Measurements from ENCODE around the gene RUNX3. TPM values are rescaled to one million over a fixed set of nuclear protein-coding genes. Genes with fewer than 3 reads are reported as not detected.

The RUNX3 gene
- total RNA-seq, 1 donor from 2014 or later: 13.1 TPM

DNA sequence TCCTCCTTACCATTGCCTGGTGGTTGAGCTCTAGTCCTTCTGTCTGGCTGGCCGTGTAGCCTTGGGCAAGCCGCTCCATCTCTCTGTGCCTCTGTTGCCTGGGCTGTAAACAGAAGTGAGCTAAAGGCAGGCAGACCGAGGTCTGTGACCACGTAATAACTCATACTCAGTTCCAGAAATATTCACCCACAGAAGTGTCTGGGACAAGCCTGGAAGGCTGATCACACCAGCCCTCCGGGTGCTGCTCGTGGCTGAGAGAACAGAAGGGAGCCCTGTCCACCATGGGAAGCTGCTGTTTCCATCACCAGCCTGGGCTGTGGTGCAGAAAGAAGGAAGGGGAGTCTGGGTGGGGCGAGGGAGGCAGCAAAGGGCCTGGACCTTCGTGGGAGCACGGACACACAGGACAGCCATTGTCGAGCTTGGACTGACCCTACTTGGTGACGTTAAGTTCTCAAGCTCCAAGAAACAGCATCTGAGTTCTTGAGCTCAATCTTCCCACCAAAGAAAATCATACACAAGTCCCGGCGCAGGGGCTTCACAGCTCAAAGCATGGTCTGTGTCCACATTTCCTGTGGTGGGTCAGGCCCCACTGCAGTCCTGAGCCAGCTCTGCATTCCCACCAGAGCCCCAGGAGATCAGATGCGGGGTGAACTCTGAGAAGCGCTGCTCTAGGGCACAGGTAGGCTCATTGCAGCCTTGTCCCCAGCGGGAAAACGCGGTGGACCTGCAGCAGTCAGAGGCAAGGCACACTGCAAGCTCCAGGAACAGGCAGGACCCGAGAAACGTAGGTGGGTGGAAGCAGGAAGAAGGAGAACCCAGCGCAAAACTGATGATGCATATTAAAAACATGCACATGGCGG, 61.8 kb downstream of the RUNX3 start:
- no peak for ATAC-seq
- intact Hi-C loops (cut with DNase I): no loop called here
- Histone ChIP-seq H3K9me3 (no peaks in the 10 kb centered on the region), H3K36me3 (no peaks in the 10 kb centered on the region), H3K4me3 (no peak overlapping the region), H3K27me3 (peaks cover 5% of the 10 kb centered on the region), H3K27ac (no peak overlapping the region), H3K4me1 (no peaks in the 10 kb centered on the region)
- DNase-seq: no peak
- TF ChIP-seq, protein P1, sequence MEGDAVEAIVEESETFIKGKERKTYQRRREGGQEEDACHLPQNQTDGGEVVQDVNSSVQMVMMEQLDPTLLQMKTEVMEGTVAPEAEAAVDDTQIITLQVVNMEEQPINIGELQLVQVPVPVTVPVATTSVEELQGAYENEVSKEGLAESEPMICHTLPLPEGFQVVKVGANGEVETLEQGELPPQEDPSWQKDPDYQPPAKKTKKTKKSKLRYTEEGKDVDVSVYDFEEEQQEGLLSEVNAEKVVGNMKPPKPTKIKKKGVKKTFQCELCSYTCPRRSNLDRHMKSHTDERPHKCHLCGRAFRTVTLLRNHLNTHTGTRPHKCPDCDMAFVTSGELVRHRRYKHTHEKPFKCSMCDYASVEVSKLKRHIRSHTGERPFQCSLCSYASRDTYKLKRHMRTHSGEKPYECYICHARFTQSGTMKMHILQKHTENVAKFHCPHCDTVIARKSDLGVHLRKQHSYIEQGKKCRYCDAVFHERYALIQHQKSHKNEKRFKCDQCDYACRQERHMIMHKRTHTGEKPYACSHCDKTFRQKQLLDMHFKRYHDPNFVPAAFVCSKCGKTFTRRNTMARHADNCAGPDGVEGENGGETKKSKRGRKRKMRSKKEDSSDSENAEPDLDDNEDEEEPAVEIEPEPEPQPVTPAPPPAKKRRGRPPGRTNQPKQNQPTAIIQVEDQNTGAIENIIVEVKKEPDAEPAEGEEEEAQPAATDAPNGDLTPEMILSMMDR (IDR thresholded peaks at IDR 0.05): no peak

DNA sequence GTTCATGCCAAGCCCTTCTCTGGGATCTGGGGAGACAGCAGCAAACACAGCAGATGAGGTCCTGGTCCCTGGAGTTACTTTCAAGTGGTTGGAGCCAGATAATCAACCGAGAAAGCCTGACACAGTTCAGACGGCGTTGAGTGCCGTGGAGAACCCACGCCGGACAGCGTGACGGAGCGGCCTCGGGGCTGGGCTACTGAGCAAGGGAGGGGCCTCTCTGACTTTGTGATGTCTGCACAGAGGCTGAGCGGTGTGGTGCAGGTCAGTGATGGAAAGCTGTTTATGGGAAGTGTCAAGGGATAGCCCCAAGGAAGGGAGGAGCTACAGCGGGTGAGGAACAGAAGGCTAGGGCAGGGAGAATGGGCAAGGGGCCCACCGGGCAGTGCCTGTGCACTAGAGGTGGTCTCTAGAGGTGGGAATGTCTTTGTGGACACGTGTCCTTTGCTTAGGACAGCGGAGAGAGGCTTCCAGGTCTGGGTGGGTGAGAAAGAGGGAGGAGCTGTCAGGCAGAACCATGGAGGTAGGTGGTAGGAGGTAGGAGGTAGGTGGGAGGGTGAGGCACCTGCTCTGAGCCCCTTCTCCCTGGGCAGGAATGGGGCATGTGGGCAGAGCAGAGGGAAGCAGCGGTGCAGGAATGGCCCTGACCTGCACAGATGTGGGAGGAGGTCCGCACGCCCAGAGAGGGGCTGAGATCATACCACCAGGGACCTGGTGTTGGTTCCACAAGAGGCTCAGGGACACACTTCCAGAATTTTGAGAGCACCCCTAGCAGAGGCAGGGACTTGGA, 62.8 kb downstream of the RUNX3 start:
- no peak for DNase-seq
- Histone ChIP-seq H3K36me3 (no peaks in the 10 kb centered on the region), H3K4me1 (no peaks in the 10 kb centered on the region), H3K27me3 (peaks cover 5% of the 10 kb centered on the region), H3K27ac (no peak overlapping the region), H3K4me3 (no peak overlapping the region), H3K9me3 (no peaks in the 10 kb centered on the region)
- ATAC-seq: no peak
- TF ChIP-seq, protein P1 (IDR thresholded peaks at IDR 0.05): no peak
- intact Hi-C loops (cut with DNase I): no loop called here

DNA sequence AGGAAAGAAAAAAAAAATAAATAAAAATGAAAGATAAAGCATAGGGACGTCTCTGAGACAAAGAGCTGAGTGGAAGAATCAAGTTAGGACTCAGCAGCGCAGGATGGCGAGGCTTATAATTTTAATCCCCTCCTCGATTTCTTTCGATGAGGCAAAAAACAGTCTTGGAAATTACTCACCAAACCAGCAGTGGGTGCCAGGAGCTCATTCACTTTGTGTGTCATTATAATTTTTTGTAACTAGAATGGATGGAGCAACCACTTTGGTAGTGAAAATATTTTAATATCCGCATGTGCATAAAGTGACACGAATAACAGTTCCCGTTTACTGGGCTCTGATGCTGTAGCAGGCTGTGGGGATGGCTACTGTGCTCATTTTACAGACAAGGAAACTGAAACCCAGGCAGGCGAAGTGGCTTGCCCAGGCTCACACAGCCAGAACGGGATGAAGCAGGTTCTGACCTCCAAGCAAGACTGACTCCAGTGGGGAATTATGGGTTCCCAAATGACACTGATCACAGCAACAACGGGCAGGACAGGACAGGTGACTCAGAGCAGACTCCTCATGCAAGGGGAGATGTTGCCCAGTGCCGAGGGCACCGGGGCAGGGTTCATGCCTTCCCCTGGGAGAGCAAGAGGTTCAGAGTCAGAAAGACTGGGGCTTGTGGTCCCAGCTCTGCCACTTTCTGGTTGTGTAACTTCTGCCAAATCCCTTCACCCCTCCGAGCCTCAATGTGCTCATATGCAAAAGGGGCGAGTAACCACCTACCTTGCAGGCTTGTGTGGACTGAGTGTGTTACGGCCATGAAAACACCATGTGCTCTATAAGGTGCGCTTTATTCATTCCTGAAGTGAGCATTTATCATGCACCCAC, 63.6 kb downstream of the RUNX3 start:
- ATAC-seq (no peak), DNase-seq (no peak)
- Histone ChIP-seq H3K4me3 (no peak overlapping the region), H3K4me1 (no peaks in the 10 kb centered on the region), H3K36me3 (no peaks in the 10 kb centered on the region), H3K27me3 (peaks cover 5% of the 10 kb centered on the region), H3K27ac (no peak overlapping the region), H3K9me3 (no peaks in the 10 kb centered on the region)
- TF ChIP-seq, protein P1 (IDR thresholded peaks at IDR 0.05): no peak
- intact Hi-C loops (cut with DNase I): no loop called here

DNA sequence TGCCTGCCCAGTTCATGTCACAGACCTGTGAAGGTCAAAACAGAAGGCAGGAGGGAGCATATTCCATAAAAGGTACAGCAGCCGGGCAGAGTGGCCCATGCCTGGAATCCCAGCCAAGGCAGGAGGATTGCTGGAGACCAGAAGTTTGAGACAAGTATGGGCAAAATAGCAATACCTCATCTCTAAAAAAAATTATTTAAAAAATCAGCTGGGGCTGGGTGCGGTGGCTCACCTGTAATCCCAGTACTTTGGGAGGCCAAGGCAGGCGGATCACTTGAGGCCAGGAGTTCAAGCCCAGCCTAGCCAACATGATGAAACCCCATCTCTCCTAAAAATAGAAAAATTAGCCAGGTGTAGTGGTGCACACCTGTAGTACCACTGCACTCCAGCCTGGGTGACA, 64.5 kb downstream of the RUNX3 start:
- DNase-seq (no peak), ATAC-seq (no peak)
- no peaks in the 10 kb centered on the region for H3K9me3 ChIP-seq

DNA sequence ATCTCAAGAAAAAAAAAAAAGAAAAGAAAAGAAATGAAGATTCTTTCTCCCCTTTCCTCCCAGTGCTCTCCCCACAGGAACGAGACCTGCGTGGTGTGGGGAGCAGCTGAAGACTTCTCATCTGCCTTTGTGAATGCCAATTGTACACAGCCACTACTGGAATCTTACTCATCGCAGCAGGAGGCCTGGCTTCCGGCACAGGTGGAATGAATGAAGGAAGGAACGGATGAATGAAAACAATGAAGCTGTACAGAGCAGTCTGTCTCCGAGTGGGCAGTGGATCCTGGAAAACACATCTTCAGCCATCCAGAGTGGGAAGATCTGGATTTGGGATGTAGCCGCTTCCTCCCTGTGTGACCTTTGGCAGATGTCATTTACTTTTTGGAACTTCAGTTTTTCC, 64.9 kb downstream of the RUNX3 start:
- Histone ChIP-seq H3K27ac (no peak overlapping the region), H3K36me3 (no peaks in the 10 kb centered on the region), H3K4me3 (no peak overlapping the region), H3K9me3 (no peaks in the 10 kb centered on the region), H3K4me1 (no peaks in the 10 kb centered on the region), H3K27me3 (peaks cover 5% of the 10 kb centered on the region)
- TF ChIP-seq, protein P1 (IDR thresholded peaks at IDR 0.05): no peak
- no peak for DNase-seq
- intact Hi-C loops (cut with DNase I): no loop called here
- no peak for ATAC-seq

More for the DNA sequence above, 64.5 kb downstream of the RUNX3 start:
- Histone ChIP-seq H3K4me3 (no peak overlapping the region), H3K4me1 (no peaks in the 10 kb centered on the region), H3K27me3 (peaks cover 5% of the 10 kb centered on the region), H3K36me3 (no peaks in the 10 kb centered on the region), H3K27ac (no peak overlapping the region)
- TF ChIP-seq, protein P1 (IDR thresholded peaks at IDR 0.05): no peak
- intact Hi-C loops (cut with DNase I): no loop called here

Measured in upper lobe of right lung (tissue), 1 donor.